ENCODE data around the gene MEAF6. TPM values are rescaled to one million over a fixed set of nuclear protein-coding genes. Genes with fewer than 3 reads are reported as not detected.
A peak's percentile ranks its signal among the peaks of the same experiment; 100 is the strongest.

The MEAF6 gene
- polyA plus RNA-seq, 1 of the 3 experiments (the other 2 are of a cell fraction), result 60.5 TPM

DNA sequence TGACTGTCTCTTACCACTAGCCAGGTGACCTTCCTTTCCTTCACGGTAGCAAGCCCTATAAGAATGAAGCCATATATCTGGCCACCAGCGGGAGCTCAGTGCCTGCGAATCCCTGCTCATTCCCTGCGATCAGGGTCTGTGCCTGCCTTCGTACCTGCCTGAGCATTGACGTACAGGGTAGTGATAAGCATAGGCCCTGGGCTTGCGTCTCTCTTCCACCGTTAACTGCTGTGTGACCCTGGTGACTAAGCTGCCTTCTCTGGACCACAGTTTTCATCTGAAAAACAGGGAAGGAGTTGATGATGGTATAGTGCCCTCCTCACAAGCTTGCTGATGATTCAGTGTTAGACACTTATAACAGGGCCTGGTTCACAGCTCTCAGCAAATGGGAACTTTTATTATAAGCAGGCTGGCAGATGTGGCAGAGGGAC, 36.1 kb downstream of the MEAF6 start:
- Histone ChIP-seq H3K4me1 (ENCODE audit: control insufficient read depth in 1 of 2, insufficient read depth in 2 of 2, low read depth in 1 of 2, low read length in 1 of 2) (peaks cover 48 to 51% of the 10 kb centered on the region in 2 experiments), H2AFZ (ENCODE audit: low read depth) (no peak overlapping the region), H3K9me3 (no peaks in the 10 kb centered on the region), H3K36me3 (replicated peaks in 1 of 2; ENCODE audit: control insufficient read depth in 1 of 2, insufficient read depth in 2 of 2, low read length in 1 of 2) (peaks cover 12 to 45% of the 10 kb centered on the region in 2 experiments), H3K9ac (no peak overlapping the region), H4K20me1 (ENCODE audit: insufficient read depth) (no peaks in the 10 kb centered on the region), H3K27ac (ENCODE audit: low read depth in 2 of 2, low read length in 1 of 2) (peak overlapping the region in 1 of 2 experiments; percentile 96; a peak in 3 of 4 replicates), H3K4me3 (ENCODE audit: low read depth in 2 of 2, low read length in 1 of 2) (no peak overlapping the region), H3K79me2 (ENCODE audit: insufficient read depth) (peaks cover 75% of the 10 kb centered on the region), H3K27me3 (ENCODE audit: insufficient read depth) (no peaks in the 10 kb centered on the region), H3K9me2 (no peaks in the 10 kb centered on the region), H3F3A (replicated peaks; ENCODE audit: insufficient read depth) (peaks cover 13% of the 10 kb centered on the region), H3K4me2 (peak overlapping the region; percentile 96)
- WGBS (ENCODE audit: low lambda C conversion rate), result 87% methylated on average over 8 of the region's 8 CpGs
- CTCF ChIA-PET, result interaction anchor here (1.5 to 18.1 kb wide), 3 partner anchors 8 to 31 kb away, joined by 4 to 170 read pairs (median 123); no protein-coding TSS in a partner anchor
- no peak for DNase-seq
- no peak for TF ChIP-seq TEAD4 (IDR thresholded peaks at IDR 0.05; ENCODE audit: borderline replicate concordance, insufficient read depth)
- POLR2A ChIA-PET, result no interaction called here

DNA sequence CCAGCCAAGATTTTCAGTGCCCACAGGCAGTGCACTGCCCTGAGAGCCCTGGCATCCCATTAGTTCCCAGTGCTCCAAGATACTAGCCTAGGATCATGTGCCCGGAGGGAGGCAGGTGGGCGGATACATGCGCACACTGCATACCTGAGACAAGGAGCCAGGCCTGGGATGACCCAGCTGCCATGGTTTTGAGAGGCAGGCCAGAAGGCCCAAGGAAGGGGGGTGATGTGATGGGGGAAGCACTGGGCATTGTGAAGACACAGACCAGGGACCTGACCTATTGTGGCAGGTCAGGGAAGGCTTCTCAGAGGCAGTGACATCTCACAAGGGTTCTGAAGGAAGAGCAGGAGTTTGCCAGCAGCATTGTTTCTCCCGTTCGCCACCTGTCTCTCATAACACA, 36.6 kb downstream of the MEAF6 start:
- POLR2A ChIA-PET, result interaction anchor here (1.7 to 3.7 kb wide), 2 partner anchors 7 to 10 kb away, joined by 6 to 16 read pairs; no protein-coding TSS in a partner anchor
- Histone ChIP-seq H3K27me3 (ENCODE audit: insufficient read depth) (no peaks in the 10 kb centered on the region), H2AFZ (ENCODE audit: low read depth) (no peak overlapping the region), H3K9me2 (no peaks in the 10 kb centered on the region), H3F3A (replicated peaks; ENCODE audit: insufficient read depth) (peaks cover 15% of the 10 kb centered on the region), H3K4me2 (peak overlapping the region; percentile 96), H3K27ac (ENCODE audit: low read depth in 2 of 2, low read length in 1 of 2) (peak overlapping the region; percentile 92 to 96), H3K4me3 (ENCODE audit: low read depth in 2 of 2, low read length in 1 of 2) (peak overlapping the region; percentile 82 to 94; a peak in 3 of 4 replicates), H4K20me1 (ENCODE audit: insufficient read depth) (no peaks in the 10 kb centered on the region), H3K79me2 (ENCODE audit: insufficient read depth) (peaks cover 79% of the 10 kb centered on the region), H3K9ac (peak overlapping the region; percentile 71; the same call in 1 of the 2 replicates), H3K9me3 (no peaks in the 10 kb centered on the region), H3K36me3 (replicated peaks in 1 of 2; ENCODE audit: control insufficient read depth in 1 of 2, insufficient read depth in 2 of 2, low read length in 1 of 2) (peaks cover 12 to 40% of the 10 kb centered on the region in 2 experiments), H3K4me1 (ENCODE audit: control insufficient read depth in 1 of 2, insufficient read depth in 2 of 2, low read depth in 1 of 2, low read length in 1 of 2) (peaks cover 53 to 56% of the 10 kb centered on the region in 2 experiments)
- 100% methylated on average over 2 of the region's 5 CpGs for WGBS (ENCODE audit: low lambda C conversion rate)
- CTCF ChIA-PET, result interaction anchor here (1.5 to 18.1 kb wide), 3 partner anchors 8 to 31 kb away, joined by 4 to 170 read pairs (median 123); no protein-coding TSS in a partner anchor
- no peak for TF ChIP-seq MEF2A (IDR thresholded peaks at IDR 0.05; ENCODE audit: borderline replicate concordance, low read depth)
- TF ChIP-seq, protein P1, sequence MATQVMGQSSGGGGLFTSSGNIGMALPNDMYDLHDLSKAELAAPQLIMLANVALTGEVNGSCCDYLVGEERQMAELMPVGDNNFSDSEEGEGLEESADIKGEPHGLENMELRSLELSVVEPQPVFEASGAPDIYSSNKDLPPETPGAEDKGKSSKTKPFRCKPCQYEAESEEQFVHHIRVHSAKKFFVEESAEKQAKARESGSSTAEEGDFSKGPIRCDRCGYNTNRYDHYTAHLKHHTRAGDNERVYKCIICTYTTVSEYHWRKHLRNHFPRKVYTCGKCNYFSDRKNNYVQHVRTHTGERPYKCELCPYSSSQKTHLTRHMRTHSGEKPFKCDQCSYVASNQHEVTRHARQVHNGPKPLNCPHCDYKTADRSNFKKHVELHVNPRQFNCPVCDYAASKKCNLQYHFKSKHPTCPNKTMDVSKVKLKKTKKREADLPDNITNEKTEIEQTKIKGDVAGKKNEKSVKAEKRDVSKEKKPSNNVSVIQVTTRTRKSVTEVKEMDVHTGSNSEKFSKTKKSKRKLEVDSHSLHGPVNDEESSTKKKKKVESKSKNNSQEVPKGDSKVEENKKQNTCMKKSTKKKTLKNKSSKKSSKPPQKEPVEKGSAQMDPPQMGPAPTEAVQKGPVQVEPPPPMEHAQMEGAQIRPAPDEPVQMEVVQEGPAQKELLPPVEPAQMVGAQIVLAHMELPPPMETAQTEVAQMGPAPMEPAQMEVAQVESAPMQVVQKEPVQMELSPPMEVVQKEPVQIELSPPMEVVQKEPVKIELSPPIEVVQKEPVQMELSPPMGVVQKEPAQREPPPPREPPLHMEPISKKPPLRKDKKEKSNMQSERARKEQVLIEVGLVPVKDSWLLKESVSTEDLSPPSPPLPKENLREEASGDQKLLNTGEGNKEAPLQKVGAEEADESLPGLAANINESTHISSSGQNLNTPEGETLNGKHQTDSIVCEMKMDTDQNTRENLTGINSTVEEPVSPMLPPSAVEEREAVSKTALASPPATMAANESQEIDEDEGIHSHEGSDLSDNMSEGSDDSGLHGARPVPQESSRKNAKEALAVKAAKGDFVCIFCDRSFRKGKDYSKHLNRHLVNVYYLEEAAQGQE (IDR thresholded peaks at IDR 0.05; ENCODE audit: low read depth, low read length), result no peak
- TF ChIP-seq POLR2AphosphoS5 (IDR thresholded peaks at IDR 0.05; ENCODE audit: low read depth, low read length), result no peak
- TF ChIP-seq, protein P2, sequence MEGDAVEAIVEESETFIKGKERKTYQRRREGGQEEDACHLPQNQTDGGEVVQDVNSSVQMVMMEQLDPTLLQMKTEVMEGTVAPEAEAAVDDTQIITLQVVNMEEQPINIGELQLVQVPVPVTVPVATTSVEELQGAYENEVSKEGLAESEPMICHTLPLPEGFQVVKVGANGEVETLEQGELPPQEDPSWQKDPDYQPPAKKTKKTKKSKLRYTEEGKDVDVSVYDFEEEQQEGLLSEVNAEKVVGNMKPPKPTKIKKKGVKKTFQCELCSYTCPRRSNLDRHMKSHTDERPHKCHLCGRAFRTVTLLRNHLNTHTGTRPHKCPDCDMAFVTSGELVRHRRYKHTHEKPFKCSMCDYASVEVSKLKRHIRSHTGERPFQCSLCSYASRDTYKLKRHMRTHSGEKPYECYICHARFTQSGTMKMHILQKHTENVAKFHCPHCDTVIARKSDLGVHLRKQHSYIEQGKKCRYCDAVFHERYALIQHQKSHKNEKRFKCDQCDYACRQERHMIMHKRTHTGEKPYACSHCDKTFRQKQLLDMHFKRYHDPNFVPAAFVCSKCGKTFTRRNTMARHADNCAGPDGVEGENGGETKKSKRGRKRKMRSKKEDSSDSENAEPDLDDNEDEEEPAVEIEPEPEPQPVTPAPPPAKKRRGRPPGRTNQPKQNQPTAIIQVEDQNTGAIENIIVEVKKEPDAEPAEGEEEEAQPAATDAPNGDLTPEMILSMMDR (IDR thresholded peaks at IDR 0.05), result no peak
- TF ChIP-seq EZH2phosphoT487 (IDR thresholded peaks at IDR 0.05; ENCODE audit: borderline replicate concordance, low read depth), result no peak
- no peak for TF ChIP-seq MXI1 (IDR thresholded peaks at IDR 0.05; ENCODE audit: low read depth, low read length)
- TF ChIP-seq JUND (IDR thresholded peaks at IDR 0.05), result no peak
- no peak for TF ChIP-seq TEAD4 (IDR thresholded peaks at IDR 0.05; ENCODE audit: borderline replicate concordance, insufficient read depth)
- TF ChIP-seq SIN3A (IDR thresholded peaks at IDR 0.05; ENCODE audit: borderline replicate concordance, low read depth, low read length), result no peak
- no peak for DNase-seq

Data from SK-N-SH (cell line).